ENCODE measurements around the gene COL9A2. TPM values are rescaled to one million over a fixed set of nuclear protein-coding genes. Genes with fewer than 3 reads are reported as not detected.

Gene COL9A2
- polyA plus RNA-seq, 2 of the 4 experiments (the other 2 are of a cell fraction): 0.12 to 0.16 TPM

DNA sequence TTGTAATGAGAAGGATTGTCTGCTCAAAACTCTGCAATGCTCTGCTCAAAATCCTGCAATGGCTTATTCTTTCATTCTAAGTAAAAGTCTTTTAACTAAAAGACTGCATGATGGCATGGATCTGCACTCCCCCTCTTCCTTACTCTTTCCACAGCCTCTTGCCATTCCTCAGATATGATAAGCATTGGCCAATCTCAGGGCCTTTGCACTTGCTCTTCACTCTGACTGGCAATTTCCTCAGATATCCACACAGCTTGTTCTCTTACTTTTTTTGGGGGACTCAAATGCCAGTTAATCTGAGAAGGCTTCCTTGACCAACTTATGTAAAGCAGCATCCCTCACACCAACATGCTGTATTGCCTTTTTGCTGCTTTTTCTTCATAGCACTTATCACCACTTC, 61.9 kb downstream of the COL9A2 start (continued):
- TF ChIP-seq RAD21 (conservative IDR thresholded peaks at IDR 0.05 in 1 of 2, IDR thresholded peaks at IDR 0.05 in 1 of 2): no peak
- no peak for TF ChIP-seq HEYL (CRISPR knock-in tag; IDR thresholded peaks at IDR 0.05)
- no peak for TF ChIP-seq SMC3 (IDR thresholded peaks at IDR 0.05)
- no peak for TF ChIP-seq EHMT2 (IDR thresholded peaks at IDR 0.05; ENCODE audit: low read depth)

- ChIA-PET POLR2A (no interaction called here), CTCF (no interaction called here)
- no peaks in the 10 kb centered on the region for H3K9me3 ChIP-seq
- TF ChIP-seq NFE2L2 (conservative IDR thresholded peaks at IDR 0.05; ENCODE audit: low read length) (no peak), ZFP36 (IDR thresholded peaks at IDR 0.05; ENCODE audit: borderline replicate concordance, partially characterized antibody) (no peak), HOXA7 (CRISPR knock-in tag; IDR thresholded peaks at IDR 0.05) (no peak), RCOR1 (IDR thresholded peaks at IDR 0.05; ENCODE audit: low read depth, low read length) (no peak), CEBPB (IDR thresholded peaks at IDR 0.05) (no peak), RNF2 (IDR thresholded peaks at IDR 0.05; ENCODE audit: borderline replicate concordance, low read depth) (no peak), KDM5A (IDR thresholded peaks at IDR 0.05) (no peak), SMC3 (IDR thresholded peaks at IDR 0.05) (no peak)
- ATAC-seq (no peak), FAIRE-seq (no peak), DNase-seq (ENCODE audit: low read depth in 1 of 2, low spot score in 1 of 2) (no peak)
- WGBS (ENCODE audit: missing lambda C conversion rate): 81% methylated on average over 2 of the region's 2 CpGs
- no peak overlapping the region for H3K27ac ChIP-seq
- H3K4me2 ChIP-seq: no peak overlapping the region
- H3K4me1 ChIP-seq: 0 out of 3 replicates have a peak, but pooled peaks cover 4% of the 10 kb centered on the region
- H3K4me3 ChIP-seq: no peak overlapping the region
Measured at GRCh38 chr1:40252601-40253000, 64.5 kb downstream of the COL9A2 start.

DNA sequence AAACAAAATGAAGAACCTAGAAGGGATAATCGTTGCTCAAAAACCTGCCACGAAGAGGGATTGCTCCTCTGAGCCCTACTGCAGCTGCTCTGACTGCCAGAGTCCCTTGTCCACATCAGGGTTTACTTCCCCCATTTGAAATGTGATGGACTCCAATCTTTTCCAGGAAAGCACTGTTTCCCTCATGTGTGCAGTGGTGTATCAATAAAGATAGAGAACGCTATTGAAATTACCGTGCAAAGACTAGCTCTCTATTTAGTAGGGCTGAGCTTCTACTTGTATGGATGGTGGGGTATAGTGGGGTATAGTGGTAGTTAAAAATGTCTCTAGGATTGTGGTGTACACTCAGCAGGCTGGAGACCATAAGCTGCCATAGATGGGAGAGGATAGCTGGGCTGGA, 65.6 kb downstream of the COL9A2 start:
- TF ChIP-seq ELK1 (IDR thresholded peaks at IDR 0.05; ENCODE audit: low read depth, low read length) (no peak), CBX2 (IDR thresholded peaks at IDR 0.05; ENCODE audit: borderline replicate concordance, low read depth) (no peak), ZFP36 (IDR thresholded peaks at IDR 0.05; ENCODE audit: borderline replicate concordance, partially characterized antibody) (no peak), HOXB5 (CRISPR knock-in tag; IDR thresholded peaks at IDR 0.05) (no peak), RFX5 (IDR thresholded peaks at IDR 0.05) (no peak)
- WGBS (ENCODE audit: missing lambda C conversion rate): 65% methylated on average over 4 of the region's 4 CpGs
- no peaks in the 10 kb centered on the region for H3K9me3 ChIP-seq
- ChIA-PET POLR2A (no interaction called here), CTCF (interaction anchor here (1.2 kb wide), 1 partner anchor 14 kb away, joined by 4 read pairs; no protein-coding TSS in a partner anchor)
- no peak overlapping the region for H3K4me3 ChIP-seq
- 0 out of 3 replicates have a peak, but pooled peaks cover under 1% of the 10 kb centered on the region for H3K4me1 ChIP-seq
- no peak overlapping the region for H3K4me2 ChIP-seq
- H3K27ac ChIP-seq: no peak overlapping the region
- no peak for ATAC-seq
- no peak for FAIRE-seq
- DNase-seq (ENCODE audit: low read depth in 1 of 2, low spot score in 1 of 2): no peak

Other genes with a start within 250 kb of the COL9A2 start
- gene PPT1, start 220.0 kb downstream of the COL9A2 start, polyA plus RNA-seq (2011; rRNA removed): 40.2 and 64.3 TPM in 2 replicates
- gene PPT1, start 220.0 kb downstream of the COL9A2 start, polyA plus RNA-seq (2017; fragmentation: RNase III; extraction: RNeasy Plus Mini Kit Qiagen cat#74134 plus additional on column Dnase treatment): 55.9 to 57.2 TPM (median 56.7 TPM) in 3 replicates
- 7.9 and 8.3 TPM in 2 replicates for gene RLF, start 155.9 kb downstream of the COL9A2 start, polyA plus RNA-seq (2011; rRNA removed)
- gene RLF, start 155.9 kb downstream of the COL9A2 start, polyA plus RNA-seq (2017; fragmentation: RNase III; extraction: RNeasy Plus Mini Kit Qiagen cat#74134 plus additional on column Dnase treatment): 4.5 to 4.8 TPM (median 4.7 TPM) in 3 replicates
- gene TMCO2, start 69.3 kb downstream of the COL9A2 start, polyA plus RNA-seq (2011; rRNA removed): not detected in 2 replicates
- not detected in 3 replicates for gene TMCO2, start 69.3 kb downstream of the COL9A2 start, polyA plus RNA-seq (2017; fragmentation: RNase III; extraction: RNeasy Plus Mini Kit Qiagen cat#74134 plus additional on column Dnase treatment)
- gene ZMPSTE24, start 59.0 kb downstream of the COL9A2 start, polyA plus RNA-seq (2011; rRNA removed): 40.5 and 61.3 TPM in 2 replicates
- gene ZMPSTE24, start 59.0 kb downstream of the COL9A2 start, polyA plus RNA-seq (2017; fragmentation: RNase III; extraction: RNeasy Plus Mini Kit Qiagen cat#74134 plus additional on column Dnase treatment): 41.0 to 44.3 TPM (median 41.9 TPM) in 3 replicates
- 7.7 and 8.3 TPM in 2 replicates for gene SMAP2, start 56.4 kb upstream of the COL9A2 start, polyA plus RNA-seq (2011; rRNA removed)
- gene SMAP2, start 56.4 kb upstream of the COL9A2 start, polyA plus RNA-seq (2017; fragmentation: RNase III; extraction: RNeasy Plus Mini Kit Qiagen cat#74134 plus additional on column Dnase treatment): 6.4 to 7.2 TPM (median 7.1 TPM) in 3 replicates
- gene ZFP69B, start 133.2 kb upstream of the COL9A2 start, polyA plus RNA-seq (2011; rRNA removed): 2.8 and 3.0 TPM in 2 replicates
- 1.9 to 2.3 TPM (median 1.9 TPM) in 3 replicates for gene ZFP69B, start 133.2 kb upstream of the COL9A2 start, polyA plus RNA-seq (2017; fragmentation: RNase III; extraction: RNeasy Plus Mini Kit Qiagen cat#74134 plus additional on column Dnase treatment)
- not detected in 2 replicates for gene ZFP69, start 160.0 kb upstream of the COL9A2 start, polyA plus RNA-seq (2011; rRNA removed)
- gene ZFP69, start 160.0 kb upstream of the COL9A2 start, polyA plus RNA-seq (2017; fragmentation: RNase III; extraction: RNeasy Plus Mini Kit Qiagen cat#74134 plus additional on column Dnase treatment): not detected in 3 replicates
- gene EXO5, start 191.5 kb upstream of the COL9A2 start, polyA plus RNA-seq (2011; rRNA removed): 4.6 and 5.7 TPM in 2 replicates
- gene EXO5, start 191.5 kb upstream of the COL9A2 start, polyA plus RNA-seq (2017; fragmentation: RNase III; extraction: RNeasy Plus Mini Kit Qiagen cat#74134 plus additional on column Dnase treatment): 6.4 to 7.0 TPM (median 6.7 TPM) in 3 replicates
- 2.8 and 4.0 TPM in 2 replicates for gene ZNF684, start 214.4 kb upstream of the COL9A2 start, polyA plus RNA-seq (2011; rRNA removed)
- 2.4 to 3.0 TPM (median 2.5 TPM) in 3 replicates for gene ZNF684, start 214.4 kb upstream of the COL9A2 start, polyA plus RNA-seq (2017; fragmentation: RNase III; extraction: RNeasy Plus Mini Kit Qiagen cat#74134 plus additional on column Dnase treatment)

Measured in A549 (cell line).